GM19328 (cell line): ENCODE results near the gene MAST4.

Experiments
- ATAC-seq: cut with Tn5 transposase; IDR thresholded peaks from one replicate; pipeline ENCODE4 v1.9.1; 2021; ENCODE audit warnings: mild to moderate bottlenecking, moderate library complexity; ENCODE audit not compliant: unreplicated experiment

MAST4 gene

GRCh38 chr5:67031692-67032091 lies 435.5 kb downstream of the MAST4 start:
- no peak for ATAC-seq

- ATAC-seq = no peak
These were observed 436.9 kb downstream of the MAST4 start for GRCh38 chr5:67032921-67033664.

- ATAC-seq = no peak
These were observed 437.9 kb downstream of the MAST4 start for GRCh38 chr5:67033880-67034651.

GRCh38 chr5:67035098-67035740 lies 439.0 kb downstream of the MAST4 start:
- no peak for ATAC-seq

GRCh38 chr5:67037171-67037570 lies 441.0 kb downstream of the MAST4 start:
- no peak for ATAC-seq

GRCh38 chr5:67038817-67039603 lies 442.8 kb downstream of the MAST4 start:
- no peak for ATAC-seq

- no peak for ATAC-seq
These were observed 446.2 kb downstream of the MAST4 start for GRCh38 chr5:67042176-67043003.

GRCh38 chr5:67043796-67044511 lies 447.8 kb downstream of the MAST4 start:
- ATAC-seq = no peak

- no peak for ATAC-seq
These were observed 449.9 kb downstream of the MAST4 start for GRCh38 chr5:67045816-67046740.

- ATAC-seq = no peak
These were observed 451.0 kb downstream of the MAST4 start for GRCh38 chr5:67047160-67047559.

GRCh38 chr5:67047616-67048015 lies 451.4 kb downstream of the MAST4 start:
- no peak for ATAC-seq

GRCh38 chr5:67050125-67050524 lies 453.9 kb downstream of the MAST4 start:
- no peak for ATAC-seq

- ATAC-seq = no peak
These were observed 454.4 kb downstream of the MAST4 start for GRCh38 chr5:67050635-67051034.

GRCh38 chr5:67051164-67051563 lies 455.0 kb downstream of the MAST4 start:
- ATAC-seq = no peak

- ATAC-seq = no peak
These were observed 455.8 kb downstream of the MAST4 start for GRCh38 chr5:67052034-67052433.

GRCh38 chr5:67053229-67053628 lies 457.0 kb downstream of the MAST4 start:
- no peak for ATAC-seq

- no peak for ATAC-seq
These were observed 463.0 kb downstream of the MAST4 start for GRCh38 chr5:67058998-67059743.
